ENCODE data around the gene REELD1.

Gene REELD1

GRCh38 chr4:146265950-146266490 lies 51.7 kb downstream of the REELD1 start:
- DNase-seq (ENCODE audit: low spot score) = no peak

- no peak for DNase-seq (ENCODE audit: low spot score)
Observed at GRCh38 chr4:146267826-146268225, 53.5 kb downstream of the REELD1 start.

DNA sequence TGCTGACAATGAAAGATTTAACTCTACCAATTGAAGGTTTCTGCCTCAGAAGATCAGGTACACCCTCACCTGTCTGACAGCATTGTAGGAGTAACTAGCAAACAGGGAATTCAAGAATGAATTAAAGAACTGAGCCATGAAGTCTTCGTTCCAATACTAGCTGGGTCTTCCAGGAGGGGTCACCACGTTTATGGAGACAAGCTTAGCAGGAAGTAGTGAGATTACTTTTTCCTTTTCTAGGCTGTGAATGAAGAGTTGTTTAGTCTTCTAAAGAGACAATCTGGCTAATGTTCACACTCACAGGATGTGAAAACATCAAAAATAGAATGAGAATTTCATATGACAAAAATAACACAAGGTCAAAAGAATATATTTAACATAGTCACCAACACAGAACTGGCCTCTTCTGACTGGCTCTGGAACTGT lies 54.9 kb downstream of the REELD1 start:
- DNase-seq (ENCODE audit: low spot score) = no peak

DNA sequence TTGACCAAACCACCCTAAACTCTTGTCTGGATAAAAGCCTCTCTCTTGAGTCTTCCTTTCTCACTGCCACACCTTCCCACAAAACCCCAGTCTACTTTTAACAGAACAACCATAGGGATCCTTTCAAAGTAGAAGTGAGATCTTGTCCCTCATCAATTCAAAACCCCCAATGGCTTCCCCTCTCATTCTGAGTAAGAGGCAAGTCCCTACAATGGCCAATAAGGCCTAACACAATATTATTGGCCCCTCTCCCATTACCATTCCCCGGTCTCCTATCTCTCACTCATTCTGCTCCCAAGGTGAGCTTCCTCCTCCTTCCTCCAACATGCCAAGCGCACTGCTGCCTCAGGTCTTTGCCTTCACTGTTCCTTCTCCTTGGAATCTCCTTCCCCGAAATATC lies 57.1 kb downstream of the REELD1 start:
- DNase-seq (ENCODE audit: low spot score) = no peak

DNA sequence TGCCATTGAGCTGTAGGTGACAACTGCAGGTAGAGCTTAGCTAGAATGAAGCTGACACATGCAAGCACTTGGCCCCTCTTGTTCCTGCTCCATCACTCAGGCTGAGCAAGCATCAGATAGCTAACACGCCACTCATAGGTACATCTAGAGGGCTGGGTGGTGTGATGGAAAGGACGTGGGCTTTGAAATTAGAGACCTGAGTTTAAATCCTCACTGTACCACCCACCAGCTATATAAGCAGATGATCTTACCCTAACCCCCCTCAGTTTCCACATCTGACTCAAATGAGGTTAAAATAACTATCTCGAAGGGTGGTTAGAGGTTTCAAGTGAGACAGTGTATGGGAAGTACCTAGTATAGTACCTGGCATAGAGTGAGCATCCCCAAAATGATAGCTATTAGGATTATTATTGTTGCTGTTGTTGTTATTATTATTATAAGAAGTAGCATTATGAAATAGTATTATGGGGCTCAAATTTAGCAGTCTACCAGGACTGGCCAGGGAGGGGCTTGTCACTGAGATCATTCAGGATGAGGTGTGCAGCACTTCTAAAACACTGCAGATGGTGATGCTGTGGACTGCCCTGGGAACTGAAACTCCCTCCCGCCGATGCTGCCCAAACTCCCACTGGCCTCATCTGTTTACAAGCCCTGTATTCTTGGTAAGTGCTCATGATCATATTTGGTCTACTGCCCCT lies 59.0 kb downstream of the REELD1 start:
- DNase-seq (ENCODE audit: low spot score) = no peak

- DNase-seq (ENCODE audit: low spot score) = no peak
Observed at GRCh38 chr4:146274774-146275173, 60.4 kb downstream of the REELD1 start.

GRCh38 chr4:146275370-146275769 lies 61.0 kb downstream of the REELD1 start:
- DNase-seq (ENCODE audit: low spot score) = no peak

DNA sequence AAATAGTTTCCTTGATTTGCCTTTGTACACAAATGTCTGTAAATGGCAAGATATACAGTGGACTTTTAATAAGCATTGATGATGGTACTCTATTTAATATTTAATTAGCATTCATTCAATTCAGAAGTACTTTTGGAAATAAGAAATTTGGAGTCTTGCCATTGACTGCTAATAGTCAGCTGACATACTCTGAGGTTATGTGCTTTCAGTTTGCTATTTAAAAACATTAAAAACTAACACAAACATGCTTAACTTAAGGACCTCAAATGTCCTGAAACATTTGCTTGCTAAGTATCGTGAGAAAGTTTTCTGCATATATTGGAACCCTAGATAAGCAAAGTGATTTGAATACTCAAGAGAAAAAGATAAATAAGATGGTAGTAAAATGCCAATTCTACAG lies 64.6 kb downstream of the REELD1 start:
- no peak for DNase-seq (ENCODE audit: low spot score)
